HEK293 (cell line): Measurements from ENCODE around the gene OSGEPL1.

Experiments used
- CTCF ChIA-PET: fragments of 350-600 bp; formaldehyde crosslinking; extraction: SDS; loops from one replicate; lab custom pipeline; 2021; ENCODE audit warnings: antibody characterized with exemption; lab: Yijun Ruan, JAX
- POLR2A ChIA-PET: fragments of 300-600 bp; formaldehyde crosslinking; extraction: SDS; loops from one replicate; lab custom pipeline; 2020; ENCODE audit warnings: antibody characterized with exemption, inconsistent platforms; lab: Yijun Ruan, JAX
- H3K27ac ChIP-seq: fragments of 200-500 bp; sonication (Bioruptor generic); 2 replicates; pipeline ENCODE4 v1.5.1; 2014; ENCODE audit warnings: low read depth, low read length, control low read depth, inconsistent platforms; ENCODE audit errors: extremely low read depth
- H3K36me3 ChIP-seq, 2 experiments: fragments of 200-500 bp in 1 of 2; sonication (Bioruptor generic) in 1 of 2; 1 replicate in 1 of 2; 2 replicates in 1 of 2; pipeline ENCODE4 v1.5.1; 2014 to 2017; ENCODE audit warnings: inconsistent platforms in 2 of 2, low read length in 2 of 2; ENCODE audit not compliant: control insufficient read depth in 2 of 2, insufficient read depth in 1 of 2
- H3K4me1 ChIP-seq: fragments of 200-500 bp; sonication (Bioruptor generic); 2 replicates; pipeline ENCODE4 v1.5.1; 2014; ENCODE audit warnings: mild to moderate bottlenecking, low read length, inconsistent platforms; ENCODE audit not compliant: control insufficient read depth, insufficient read depth
- H3K4me3 ChIP-seq: 2 replicates; pipeline ENCODE4 v1.5.1; 2011; ENCODE audit warnings: low read depth, mild to moderate bottlenecking, control low read depth, low read length, moderate library complexity
- H3K9me3 ChIP-seq: fragments of 200-500 bp; sonication (Bioruptor generic); 2 replicates; pipeline ENCODE4 v1.5.1; 2014; ENCODE audit warnings: low read depth, low read length, inconsistent platforms; ENCODE audit not compliant: control insufficient read depth, insufficient read depth
- ATF2 ChIP-seq: fragments of 450-650 bp; formaldehyde crosslinking; IDR thresholded peaks from 2 replicates; pipeline ENCODE4 v1.5.1; 2016; ENCODE audit warnings: missing biosample characterization, missing genetic modification characterization, low read depth
- FEZF1 ChIP-seq: fragments of 450-650 bp; formaldehyde crosslinking; IDR thresholded peaks from 2 replicates; pipeline ENCODE4 v1.5.1; 2016; ENCODE audit warnings: missing biosample characterization, missing genetic modification characterization
- GLIS2 ChIP-seq: fragments of 450-650 bp; formaldehyde crosslinking; IDR thresholded peaks from 2 replicates; pipeline ENCODE4 v1.5.1; 2016; ENCODE audit warnings: missing biosample characterization, missing genetic modification characterization
- KLF10 ChIP-seq: fragments of 450-650 bp; IDR thresholded peaks from 2 replicates; pipeline ENCODE4 v1.5.1; 2018; ENCODE audit warnings: missing biosample characterization, mild to moderate bottlenecking, missing genetic modification characterization
- PRDM4 ChIP-seq: fragments of 450-650 bp; formaldehyde crosslinking; IDR thresholded peaks from 2 replicates; pipeline ENCODE4 v1.5.1; 2017; ENCODE audit warnings: missing biosample characterization, missing genetic modification characterization
- ZBTB11 ChIP-seq: fragments of 450-650 bp; formaldehyde crosslinking; conservative IDR thresholded peaks from 2 replicates; pipeline ENCODE4 v1.5.1; 2016; ENCODE audit warnings: low read depth, missing biosample characterization, missing genetic modification characterization
- ZNF133 ChIP-seq: fragments of 450-650 bp; formaldehyde crosslinking; IDR thresholded peaks from 2 replicates; pipeline ENCODE4 v1.5.1; 2016; ENCODE audit warnings: missing biosample characterization, missing genetic modification characterization
- ZNF18 ChIP-seq: fragments of 450-650 bp; formaldehyde crosslinking; IDR thresholded peaks from 2 replicates; pipeline ENCODE4 v1.5.1; 2016; ENCODE audit warnings: missing biosample characterization, missing genetic modification characterization
- ZNF211 ChIP-seq: fragments of 450-650 bp; formaldehyde crosslinking; IDR thresholded peaks from 2 replicates; pipeline ENCODE4 v1.5.1; 2016; ENCODE audit warnings: low read depth, missing biosample characterization, missing genetic modification characterization
- ZNF23 ChIP-seq: fragments of 450-650 bp; formaldehyde crosslinking; IDR thresholded peaks from 2 replicates; pipeline ENCODE4 v1.5.1; 2016; ENCODE audit warnings: missing biosample characterization, missing genetic modification characterization, borderline replicate concordance
- ZNF292 ChIP-seq: fragments of 450-650 bp; formaldehyde crosslinking; IDR thresholded peaks from 2 replicates; pipeline ENCODE4 v1.5.1; 2016; ENCODE audit warnings: low read depth, missing biosample characterization, missing genetic modification characterization, borderline replicate concordance
- ZNF473 ChIP-seq: fragments of 450-650 bp; formaldehyde crosslinking; IDR thresholded peaks from 2 replicates; pipeline ENCODE4 v1.5.1; 2017; ENCODE audit warnings: missing biosample characterization, missing genetic modification characterization
- ZNF544 ChIP-seq: fragments of 450-650 bp; formaldehyde crosslinking; IDR thresholded peaks from 2 replicates; pipeline ENCODE4 v1.5.0; 2017; ENCODE audit warnings: missing biosample characterization, missing genetic modification characterization
- ZNF654 ChIP-seq: fragments of 450-650 bp; formaldehyde crosslinking; IDR thresholded peaks from 2 replicates; pipeline ENCODE4 v1.5.1; 2016; ENCODE audit warnings: low read depth, missing biosample characterization, missing genetic modification characterization
- ZNF677 ChIP-seq: fragments of 450-650 bp; IDR thresholded peaks from 2 replicates; pipeline ENCODE4 v1.5.0; 2018; ENCODE audit warnings: missing biosample characterization, mild to moderate bottlenecking, missing genetic modification characterization, moderate library complexity
- ZNF692 ChIP-seq: fragments of 450-650 bp; formaldehyde crosslinking; IDR thresholded peaks from 2 replicates; pipeline ENCODE4 v1.5.1; 2016; ENCODE audit warnings: missing biosample characterization, missing genetic modification characterization
- ZNF777 ChIP-seq: fragments of 450-650 bp; formaldehyde crosslinking; IDR thresholded peaks from 2 replicates; pipeline ENCODE4 v1.5.1; 2017; ENCODE audit warnings: missing biosample characterization, missing genetic modification characterization, borderline replicate concordance
- ZSCAN4 ChIP-seq: fragments of 450-650 bp; formaldehyde crosslinking; IDR thresholded peaks from 2 replicates; pipeline ENCODE4 v1.5.1; 2017; ENCODE audit warnings: missing biosample characterization, missing genetic modification characterization

The OSGEPL1 gene

GRCh38 chr2:189756311-189756952, 6.2 kb downstream of the OSGEPL1 start:
- H3K9me3 ChIP-seq: no peaks in the 10 kb centered on the region
- POLR2A ChIA-PET: no interaction called here
- H3K27ac ChIP-seq: no peak overlapping the region
- no peaks in the 10 kb centered on the region for H3K4me1 ChIP-seq
- peaks cover 5 to 39% of the 10 kb centered on the region in 2 experiments for H3K36me3 ChIP-seq
- TF ChIP-seq GLIS2 (tag by site-specific recombination) (no peak), ZNF677 (tag by site-specific recombination) (no peak), ZNF777 (no peak), ZNF211 (tag by site-specific recombination) (no peak), KLF10 (no peak), ZNF473 (tag by site-specific recombination) (no peak), ATF2 (tag by site-specific recombination) (no peak), ZNF133 (no peak), ZNF544 (tag by site-specific recombination) (no peak), ZNF18 (no peak), ZNF692 (no peak), ZNF23 (tag by site-specific recombination) (no peak)
- TF ChIP-seq, all 188 proteins: peak for 0
- no peak overlapping the region for H3K4me3 ChIP-seq
- CTCF ChIA-PET: interaction anchor here (0.6 kb wide), 1 partner anchor 145 kb away, joined by 4 read pairs; no protein-coding TSS in a partner anchor

GRCh38 chr2:189751080-189751658, 11.4 kb downstream of the OSGEPL1 start:
- Histone ChIP-seq H3K4me1 (no peaks in the 10 kb centered on the region), H3K36me3 (peaks cover 29 to 62% of the 10 kb centered on the region in 2 experiments), H3K9me3 (no peaks in the 10 kb centered on the region), H3K4me3 (no peak overlapping the region), H3K27ac (no peak overlapping the region)
- POLR2A ChIA-PET: interaction anchor here (0.7 kb wide), 1 partner anchor 59 kb away, joined by 3 read pairs; no protein-coding TSS in a partner anchor
- CTCF ChIA-PET: interaction anchor here (0.7 to 4.1 kb wide), 14 partner anchors 11 to 1058 kb away, joined by 3 to 27 read pairs (median 4); partner anchors contain the start of gene OSGEPL1
- no peak for TF ChIP-seq ZBTB11 (tag by site-specific recombination)
- TF ChIP-seq ZNF654 (tag by site-specific recombination): peak; percentile 45
- TF ChIP-seq PRDM4: no peak
- TF ChIP-seq ZNF292: no peak
- TF ChIP-seq FEZF1: no peak
- TF ChIP-seq ZSCAN4: no peak
